Transverse colon (tissue), 3 donors: ENCODE measurements around the gene TUB.

Experiments
- CTCF ChIP-seq, 5 experiments: fragments of 200-600 bp in 3 of 5; fragments of 450-650 bp in 2 of 5; sonication (generic) in 3 of 5; IDR thresholded peaks; 1 replicate in 2 of 5; 2 replicates in 3 of 5; pipeline ENCODE4 v1.5.1; 2016 to 2017; ENCODE audit warnings: antibody characterized with exemption in 5 of 5, inconsistent platforms in 3 of 5, mild to moderate bottlenecking in 2 of 5, moderate library complexity in 1 of 5
- EP300 ChIP-seq: sonication (generic); formaldehyde crosslinking; IDR thresholded peaks from one replicate; pipeline ENCODE4 v1.6.1; 2017; ENCODE audit warnings: antibody characterized with exemption, low read depth
- POLR2A ChIP-seq: fragments of 450-650 bp; IDR thresholded peaks from one replicate; pipeline ENCODE4 v1.6.1; 2016; ENCODE audit warnings: antibody characterized with exemption, mild to moderate bottlenecking, moderate library complexity

- TF ChIP-seq CTCF (IDR thresholded peaks at IDR 0.05) (no peak), EP300 (no peak), POLR2A (no peak)
These were observed 68.7 kb downstream of the TUB start for GRCh38 chr11:8149726-8150125.
